Renal cortical epithelial cell (primary cell): ENCODE data around the gene P2RX1. TPM values are rescaled to one million over a fixed set of nuclear protein-coding genes. Genes with fewer than 3 reads are reported as not detected.

ENCODE experiments used
- DNase-seq: peaks from one replicate; pipeline ENCODE4 v3.0.0-alpha.2; 2011; ENCODE audit warnings: low read depth
- total RNA-seq: library from RNA; depleted of rRNA; stranded (reverse); fragments of >200 nt; gene quantifications from 2 replicates; pipeline ENCODE4 v1.2.3, GENCODE V29; 2014

Gene P2RX1
- total RNA-seq, 1 donor from 2014 or later = not detected

- no peak for DNase-seq
Observed at GRCh38 chr17:3924512-3925350, 8.5 kb upstream of the P2RX1 start.

- DNase-seq = no peak
Observed at GRCh38 chr17:3923466-3924190, 7.4 kb upstream of the P2RX1 start.

GRCh38 chr17:3922765-3923164 lies 6.5 kb upstream of the P2RX1 start:
- DNase-seq = no peak

- DNase-seq = no peak
Observed at GRCh38 chr17:3921502-3922319, 5.4 kb upstream of the P2RX1 start.

- no peak for DNase-seq
Observed at GRCh38 chr17:3921006-3921405, 4.7 kb upstream of the P2RX1 start.

GRCh38 chr17:3919123-3919624 lies 2.9 kb upstream of the P2RX1 start:
- no peak for DNase-seq

- no peak for DNase-seq
Observed at GRCh38 chr17:3918372-3919122, 2.3 kb upstream of the P2RX1 start.

GRCh38 chr17:3917391-3917931 lies 1.2 kb upstream of the P2RX1 start:
- DNase-seq = no peak

- DNase-seq = no peak
Observed at GRCh38 chr17:3916825-3917224, 560 bp upstream of the P2RX1 start.

GRCh38 chr17:3915581-3915994 lies 677 bp downstream of the P2RX1 start:
- DNase-seq = no peak

GRCh38 chr17:3914312-3914670 lies 2.0 kb downstream of the P2RX1 start:
- DNase-seq = no peak

GRCh38 chr17:3913531-3914311 lies 2.5 kb downstream of the P2RX1 start:
- DNase-seq = peak; percentile 36

GRCh38 chr17:3912827-3913226 lies 3.4 kb downstream of the P2RX1 start:
- DNase-seq = no peak

GRCh38 chr17:3911271-3912053 lies 4.8 kb downstream of the P2RX1 start:
- no peak for DNase-seq

GRCh38 chr17:3910420-3911270 lies 5.6 kb downstream of the P2RX1 start:
- no peak for DNase-seq

GRCh38 chr17:3909257-3909656 lies 7.0 kb downstream of the P2RX1 start:
- DNase-seq = no peak

- DNase-seq = no peak
Observed at GRCh38 chr17:3907483-3908216, 8.6 kb downstream of the P2RX1 start.

- no peak for DNase-seq
Observed at GRCh38 chr17:3906881-3907280, 9.4 kb downstream of the P2RX1 start.
